ENCODE results near the gene CPPED1.

The CPPED1 gene

DNA sequence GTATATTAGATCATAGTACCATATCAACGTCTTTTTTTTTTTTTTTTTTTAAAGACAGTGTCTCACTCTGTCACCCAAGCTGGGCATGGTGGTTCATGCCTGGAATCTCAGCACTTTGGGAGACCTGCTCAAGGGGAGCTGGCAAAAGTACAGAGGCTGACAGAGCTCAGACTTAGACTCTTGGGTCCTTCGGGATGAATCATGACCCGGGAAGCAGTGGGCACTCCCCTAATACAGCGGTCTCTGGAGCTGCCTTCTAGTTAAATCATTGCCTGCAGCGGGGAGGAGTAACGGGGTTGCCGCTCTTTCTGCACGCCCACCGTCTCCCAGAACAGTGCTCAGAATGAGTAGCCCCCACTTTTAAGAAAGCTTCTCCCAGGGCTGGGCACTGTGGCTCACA, 174.4 kb downstream of the CPPED1 start:
- no peak for DNase-seq

DNA sequence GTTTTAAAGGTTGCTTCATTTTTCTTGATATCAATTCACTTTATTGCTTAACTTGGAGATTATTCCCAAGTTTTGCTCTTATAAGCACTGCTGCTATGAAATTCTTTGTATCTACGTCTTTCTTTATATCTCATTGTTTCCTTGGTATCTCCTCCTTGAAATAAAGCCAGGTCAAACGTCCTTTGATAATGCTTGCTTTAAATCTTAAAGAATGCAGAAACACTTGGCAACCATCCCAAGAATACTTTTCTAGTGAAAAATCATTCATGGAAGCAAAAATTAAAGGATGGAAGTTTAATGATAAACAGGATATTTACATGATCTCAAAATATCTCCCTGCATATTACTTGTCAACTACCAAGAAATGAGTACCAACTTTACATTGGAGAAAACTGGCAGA, 175.2 kb downstream of the CPPED1 start:
- no peak for DNase-seq

DNA sequence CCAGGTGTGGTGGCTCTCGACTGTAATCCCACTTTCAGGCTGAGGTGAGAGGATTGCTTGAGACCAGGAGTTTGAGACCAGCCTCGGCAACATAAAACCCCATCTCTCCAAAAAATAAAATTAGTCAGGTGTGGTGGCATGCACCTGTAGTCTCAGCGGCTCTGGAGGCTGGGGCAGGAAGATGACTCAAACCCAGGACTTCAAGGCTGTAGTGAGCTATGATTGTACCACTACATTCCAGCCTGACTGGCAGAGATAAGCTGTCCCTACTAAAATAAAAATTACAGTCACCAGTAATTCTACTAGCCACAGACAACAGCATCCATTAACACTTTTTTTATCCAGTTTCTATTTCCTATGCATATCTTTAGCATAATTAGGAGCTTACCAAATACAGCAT, 176.3 kb downstream of the CPPED1 start:
- DNase-seq, result no peak

DNA sequence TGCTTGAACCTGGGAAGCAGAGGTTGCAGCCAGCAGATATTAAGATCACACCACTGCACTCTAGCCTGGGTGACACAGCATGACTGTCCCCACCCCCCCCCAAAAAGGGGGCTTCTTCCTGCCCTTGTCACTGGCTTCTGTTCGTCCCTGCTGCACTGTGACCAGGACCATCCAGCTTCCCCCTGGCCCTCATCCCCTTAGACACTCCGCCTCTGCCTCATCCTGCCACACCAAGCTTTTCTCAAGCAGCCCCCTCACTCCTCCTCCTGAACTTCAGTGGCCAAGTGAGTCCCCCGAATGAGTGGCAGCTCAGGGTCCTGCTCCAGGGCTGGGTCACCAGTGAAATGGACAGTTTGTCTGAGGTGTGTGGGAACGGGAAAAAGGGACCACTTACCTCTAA, 177.3 kb downstream of the CPPED1 start:
- no peak for DNase-seq

DNA sequence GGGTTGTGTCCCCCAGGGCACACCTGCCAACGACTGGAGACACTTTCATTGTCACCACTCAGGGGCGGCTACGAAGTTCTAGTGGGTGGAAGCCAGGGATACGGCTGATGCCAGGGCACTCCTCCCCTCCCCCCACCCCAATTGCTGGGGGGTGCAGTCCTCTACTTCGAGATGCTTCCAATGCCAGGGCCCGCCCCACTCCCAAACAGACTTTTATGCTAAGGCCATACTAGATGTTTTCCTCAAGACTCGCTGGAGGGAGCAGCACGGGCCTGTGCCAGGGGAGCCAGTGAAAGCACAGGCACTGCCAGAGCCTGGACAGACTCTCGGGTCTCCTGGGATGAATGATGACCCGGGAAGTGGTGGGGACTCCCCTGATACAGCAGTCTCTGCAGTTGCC, 178.0 kb downstream of the CPPED1 start:
- DNase-seq, result no peak

DNA sequence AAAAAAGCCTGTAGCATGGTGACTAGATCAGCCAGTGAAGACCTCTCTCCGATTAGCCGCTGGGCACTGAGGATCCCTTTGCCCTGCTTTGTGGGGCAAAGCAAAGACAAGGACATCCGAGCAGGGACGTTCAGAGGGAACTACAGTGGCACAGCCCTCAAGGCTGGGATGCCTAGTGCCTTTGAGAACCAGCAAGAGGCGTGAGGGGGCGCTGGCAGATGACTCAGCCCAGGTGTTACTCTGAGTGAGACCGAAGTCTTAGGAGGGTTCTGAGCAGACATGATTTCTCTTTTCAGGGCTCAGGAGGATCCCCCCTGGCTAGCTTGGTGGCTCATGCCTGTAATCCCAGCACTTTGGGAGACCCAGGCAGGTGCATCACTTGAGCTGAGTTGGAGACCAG, 178.6 kb downstream of the CPPED1 start:
- DNase-seq, result no peak

DNA sequence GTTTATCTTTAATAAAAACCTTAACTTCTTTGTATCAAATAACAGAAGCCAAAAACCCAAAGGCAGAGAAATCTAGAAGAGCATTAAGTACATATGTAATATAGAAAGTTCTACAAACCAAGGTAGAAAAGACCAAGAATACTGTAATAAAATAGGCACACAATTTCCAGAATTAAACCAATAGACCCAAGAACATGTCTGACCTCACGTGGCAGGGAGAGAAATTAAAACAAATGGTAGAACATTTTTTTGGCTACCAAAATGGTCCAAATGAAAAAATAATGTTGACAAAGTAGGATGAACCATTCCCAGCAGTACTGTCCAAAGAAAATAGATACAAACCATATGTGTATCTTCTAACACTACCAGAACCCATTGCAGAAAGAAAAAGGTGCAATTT, 183.5 kb downstream of the CPPED1 start:
- DNase-seq, result no peak

DNA sequence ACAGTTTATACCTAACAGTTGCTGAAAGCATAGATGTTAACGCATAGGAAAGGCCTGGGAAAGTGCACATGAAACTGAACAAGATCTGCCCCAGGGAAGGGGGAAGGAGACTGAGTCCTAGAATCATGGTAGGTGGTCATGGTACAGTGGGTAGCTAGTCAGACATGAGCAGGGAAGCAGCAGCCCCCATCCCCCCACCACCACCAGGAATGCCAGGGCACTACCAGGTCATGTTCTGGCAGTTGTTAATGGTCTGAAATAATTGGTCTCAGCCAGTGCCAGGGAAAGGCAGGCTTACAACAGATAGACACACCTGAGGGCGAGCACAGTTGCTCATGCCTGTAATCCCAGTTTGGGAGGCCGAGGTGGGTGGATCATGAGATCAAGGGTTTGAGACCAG, 185.2 kb downstream of the CPPED1 start:
- DNase-seq, result no peak

DNA sequence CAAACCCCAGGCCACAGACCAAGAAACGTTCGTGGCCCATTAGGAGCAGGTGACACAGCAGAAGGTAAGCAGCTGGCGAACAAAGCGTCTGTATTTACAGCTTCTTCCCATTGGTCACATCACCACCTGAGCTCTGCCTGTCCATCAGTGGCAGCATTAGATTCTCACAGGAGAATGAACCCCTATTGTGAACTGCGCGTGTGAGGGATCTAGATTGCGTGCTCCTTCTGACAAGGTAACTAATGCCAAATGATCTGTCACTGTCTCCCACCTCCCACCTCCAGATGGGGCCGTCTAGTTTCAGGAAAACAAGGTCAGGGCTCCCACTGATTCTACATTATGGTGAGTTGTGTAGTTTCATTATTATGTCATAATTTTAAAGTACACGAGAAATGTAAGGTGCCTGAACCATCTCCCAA, 186.3 kb downstream of the CPPED1 start:
- DNase-seq, result peak; percentile 29

DNA sequence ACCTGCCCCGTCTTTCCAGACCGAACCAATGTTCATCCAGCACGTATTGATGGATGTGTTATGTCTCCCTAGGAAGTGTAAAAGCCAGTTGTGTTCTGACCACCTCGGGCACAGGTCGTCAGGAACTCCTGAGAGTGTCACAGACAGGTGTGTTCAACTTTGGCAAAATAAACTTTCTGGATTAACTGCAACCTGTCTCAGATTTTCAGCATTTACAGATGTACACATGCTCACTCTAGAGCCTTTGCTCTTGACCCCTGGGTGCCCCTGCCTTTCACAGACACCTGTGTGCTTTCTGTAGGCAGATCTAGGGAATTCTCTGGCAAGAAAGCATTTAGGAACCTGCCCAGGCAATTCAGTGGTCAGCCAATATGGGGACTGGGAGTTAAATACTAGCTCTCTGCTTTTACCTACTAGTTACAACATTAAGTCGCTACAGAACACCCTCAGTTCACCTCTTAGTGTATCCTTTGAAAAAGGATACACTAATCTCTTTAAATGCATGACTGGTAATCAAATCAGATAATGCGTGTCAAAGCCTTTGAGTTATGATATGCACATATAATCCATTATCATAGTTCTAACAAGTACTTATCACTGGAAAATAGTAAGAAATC, 188.9 kb downstream of the CPPED1 start:
- no peak for DNase-seq

DNA sequence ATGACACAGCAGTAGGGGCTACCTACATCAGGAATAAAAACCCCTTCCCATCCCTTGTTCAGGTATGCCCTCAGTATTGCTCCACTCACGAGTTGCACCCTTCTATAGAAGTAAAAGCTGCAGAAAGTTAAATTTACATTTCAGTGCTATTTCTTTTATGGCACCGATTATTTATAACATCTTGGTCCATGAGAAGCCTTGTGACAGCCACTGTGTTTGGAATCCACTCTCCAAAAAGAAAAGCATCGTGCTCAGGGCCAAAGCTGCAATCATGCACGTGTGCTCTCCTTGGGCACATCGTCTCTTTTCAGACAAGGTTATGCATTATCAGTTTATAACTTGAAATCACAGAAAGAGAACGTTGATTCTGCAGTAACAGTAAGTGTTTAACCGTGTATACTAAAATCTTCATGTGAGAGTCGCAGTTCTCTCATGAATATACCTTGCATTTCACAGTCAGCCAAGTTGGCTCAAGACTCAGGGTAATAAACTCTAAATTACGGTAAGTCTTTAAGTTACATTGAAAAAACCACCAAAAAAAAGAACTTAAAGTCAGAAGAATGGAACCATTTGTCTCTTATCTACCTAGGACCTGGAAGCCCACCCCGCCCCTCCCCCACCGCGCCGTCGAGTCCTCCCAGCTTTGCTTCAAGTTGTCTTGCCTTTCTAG, 189.6 kb downstream of the CPPED1 start:
- DNase-seq, result no peak

DNA sequence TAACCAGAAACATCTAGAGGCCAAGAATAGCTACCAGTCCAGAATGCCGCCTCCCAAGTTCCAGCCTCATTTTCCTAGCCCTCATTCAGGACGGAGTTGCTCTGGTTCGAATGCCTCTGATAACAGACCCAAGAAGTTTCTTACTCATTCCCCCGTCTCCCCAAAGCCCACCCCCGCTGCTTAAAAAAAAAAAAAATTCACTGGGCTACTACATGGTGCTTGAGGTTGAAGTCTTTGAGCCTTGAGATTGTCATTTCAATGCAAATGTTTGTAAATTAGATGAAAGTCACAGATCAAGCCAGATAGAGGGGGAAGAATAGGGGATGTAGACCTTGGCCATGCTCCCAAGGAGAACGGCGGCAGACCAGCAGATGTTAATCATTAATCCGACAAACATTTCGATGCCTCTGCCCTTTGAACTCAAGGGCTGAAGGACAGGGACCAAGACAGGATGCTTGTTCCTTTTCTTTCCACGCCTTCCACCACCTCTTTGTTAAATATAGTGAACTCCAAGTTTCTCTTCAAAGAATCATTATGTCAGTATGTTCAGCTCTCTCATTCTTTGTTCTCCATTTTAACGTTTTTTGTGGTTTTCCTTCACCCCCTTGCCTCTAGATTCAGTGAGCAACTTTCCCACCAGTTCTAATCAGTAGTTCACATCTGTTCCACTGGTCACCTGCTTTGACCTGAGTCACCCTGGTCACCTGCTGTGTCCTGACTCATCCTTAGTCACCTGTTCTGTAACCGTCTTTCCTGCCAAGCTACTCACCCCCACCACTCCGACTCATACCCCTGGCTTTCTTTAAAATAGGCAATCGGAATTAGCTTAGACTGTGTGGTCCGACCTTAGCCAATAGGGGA, 190.3 kb downstream of the CPPED1 start:
- DNase-seq, result peak; percentile 62

DNA sequence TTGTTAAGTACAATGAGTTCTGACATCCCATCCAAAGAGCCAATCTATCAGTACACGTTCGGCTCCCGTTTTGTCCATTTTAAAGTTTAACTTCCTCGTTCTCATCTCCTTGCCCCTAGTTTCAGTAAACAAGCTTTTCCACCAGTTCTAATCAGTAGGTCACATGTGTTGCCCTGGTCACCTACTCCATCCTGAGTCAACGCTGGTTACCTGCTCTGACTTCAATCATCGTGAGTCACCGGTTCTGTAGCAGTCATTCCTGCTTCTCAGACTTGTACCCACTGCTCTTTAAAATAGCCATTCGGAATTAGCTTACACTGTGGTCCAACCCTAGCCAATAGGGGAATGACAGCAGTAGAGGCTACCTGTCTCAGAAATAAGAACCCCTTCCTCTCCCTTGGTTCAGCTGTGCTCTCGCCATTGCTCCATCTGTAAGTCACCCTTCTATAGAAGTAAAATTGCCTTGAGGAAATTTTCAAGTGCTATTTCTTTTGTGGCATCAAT, 191.0 kb downstream of the CPPED1 start:
- no peak for DNase-seq

DNA sequence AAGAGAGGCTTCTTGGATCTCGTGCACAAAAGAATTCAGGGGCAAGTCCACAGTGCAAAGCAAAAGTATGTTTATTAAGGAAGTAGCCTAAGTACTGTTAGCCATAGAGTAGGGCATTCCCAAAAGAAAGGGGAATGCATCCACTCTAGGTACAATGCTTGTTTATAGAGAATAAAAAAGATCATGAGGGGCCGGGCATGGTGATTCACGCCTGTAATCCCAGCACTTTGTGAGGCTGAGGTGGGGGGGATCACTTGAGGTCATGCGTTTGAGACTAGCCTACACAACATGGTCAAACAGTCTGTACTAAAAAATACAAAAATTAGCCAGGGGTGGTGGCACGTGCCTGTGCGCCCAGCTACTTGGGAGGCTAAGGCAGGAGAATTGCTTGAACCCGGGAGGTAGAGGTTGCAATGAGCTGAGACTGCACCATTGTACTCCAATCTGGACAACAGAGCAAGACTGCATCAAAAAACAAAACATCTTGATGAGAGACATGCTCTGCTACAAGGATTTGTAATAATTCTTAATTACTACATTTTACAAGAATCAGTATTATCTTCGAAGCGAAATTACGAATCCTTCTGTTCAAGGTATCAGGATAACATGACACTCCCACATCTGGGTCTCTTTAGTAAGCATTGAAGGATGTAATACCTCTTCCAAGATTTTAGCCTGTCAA, 191.6 kb downstream of the CPPED1 start:
- DNase-seq, result no peak

DNA sequence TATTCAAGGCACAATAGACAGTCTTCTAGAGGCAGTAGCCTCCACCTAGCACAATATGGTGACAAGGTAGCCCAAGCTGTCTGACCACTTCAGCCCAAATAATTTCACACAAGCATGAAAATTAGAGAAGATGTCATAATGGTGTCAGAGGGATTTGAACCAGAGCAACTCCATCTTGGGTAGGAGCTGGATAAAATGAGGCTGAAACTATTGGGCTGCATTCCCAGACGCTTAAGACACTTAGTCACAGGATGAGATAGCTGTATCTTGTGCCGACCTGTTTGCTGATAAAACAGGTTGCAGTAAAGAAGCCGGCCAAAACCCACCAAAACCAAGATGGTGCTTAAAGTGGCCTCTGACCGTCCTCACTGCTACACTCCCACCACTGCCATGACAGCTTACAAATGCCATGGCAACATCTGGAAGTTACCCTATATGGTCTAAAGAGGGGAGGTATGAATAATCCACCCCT, 192.6 kb downstream of the CPPED1 start:
- no peak for DNase-seq

DNA sequence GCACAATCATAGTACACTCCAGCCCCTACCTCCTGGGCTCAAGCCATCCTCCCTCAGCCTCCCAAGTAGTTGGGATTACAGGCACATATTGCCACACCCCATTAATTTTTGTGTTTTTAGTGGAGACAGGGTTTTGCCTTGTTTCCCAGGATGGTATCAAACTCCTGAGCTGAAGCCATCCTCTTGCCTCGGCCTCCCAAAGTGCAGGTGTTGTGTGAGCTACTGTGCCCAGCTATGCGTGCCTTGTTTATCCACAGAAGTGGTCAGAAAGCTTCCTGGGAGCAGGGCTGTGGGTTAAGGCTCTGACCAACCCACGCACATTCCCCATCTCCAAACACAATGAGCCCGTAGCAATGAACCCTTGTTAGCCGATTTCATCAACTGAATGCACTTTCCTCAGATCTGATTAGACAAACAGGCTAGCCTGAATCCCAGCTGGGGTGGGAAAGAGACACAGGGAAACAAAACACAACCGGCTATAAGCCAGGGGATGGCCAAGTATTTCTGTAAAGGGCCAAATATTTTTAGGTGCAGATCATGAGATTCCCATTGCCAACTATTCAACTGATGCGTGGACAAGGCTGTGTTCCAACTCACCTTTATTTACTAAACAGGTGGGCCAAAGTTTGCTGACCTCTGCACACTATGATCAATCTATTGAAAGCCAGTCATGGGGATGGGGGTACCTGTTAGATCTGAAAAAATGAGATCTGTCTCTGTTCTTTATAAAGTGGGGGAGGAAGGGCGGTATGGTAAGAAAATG, 193.6 kb downstream of the CPPED1 start:
- no peak for DNase-seq
